BE2C (cell line): Measurements from ENCODE around the gene HTR6.

Experiments
- DNase-seq: peaks from one replicate; pipeline ENCODE4 v3.0.0-alpha.2; 2020
- H3K27me3 ChIP-seq: fragments of 250-450 bp; sonication (Bioruptor Pico); 2 replicates; pipeline ENCODE4 v1.5.1; 2020; ENCODE audit warnings: mild to moderate bottlenecking
- H3K36me3 ChIP-seq: fragments of 250-450 bp; sonication (Bioruptor Pico); 2 replicates; pipeline ENCODE4 v1.5.1; 2020; ENCODE audit warnings: mild to moderate bottlenecking
- H3K4me1 ChIP-seq: fragments of 250-450 bp; sonication (Bioruptor Pico); 2 replicates; pipeline ENCODE4 v1.5.1; 2020
- H3K4me3 ChIP-seq: 2 replicates; pipeline ENCODE4 v1.5.1; 2011; ENCODE audit warnings: low read depth, low read length
- H3K9me3 ChIP-seq: fragments of 250-450 bp; sonication (Bioruptor Pico); 2 replicates; pipeline ENCODE4 v1.5.1; 2020
- TF ChIP-seq, protein P1 (sequence below): IDR thresholded peaks from 2 replicates; pipeline ENCODE4 v1.5.1; 2012; ENCODE audit warnings: mild to moderate bottlenecking, low read depth, low read length

HTR6 gene

DNA sequence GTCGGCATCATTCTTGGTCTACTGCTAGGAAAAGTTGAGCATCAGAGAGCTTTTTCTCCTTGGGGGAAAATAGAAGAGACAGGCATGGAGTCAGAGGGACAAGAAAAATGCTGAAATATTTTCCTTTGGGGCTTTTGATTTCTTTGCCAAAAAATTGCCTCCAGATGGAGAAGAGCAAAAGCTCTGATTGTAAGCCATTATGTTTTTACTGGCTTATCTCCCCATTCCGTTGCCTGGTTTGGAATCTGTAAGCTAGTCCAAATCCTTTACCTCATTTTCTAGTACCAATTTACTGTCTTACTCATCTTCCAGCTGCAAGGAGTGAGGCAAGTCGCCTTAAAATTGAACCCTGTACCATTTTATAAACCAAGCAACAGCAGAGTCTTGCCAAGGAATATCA lies 43.9 kb upstream of the HTR6 start:
- TF ChIP-seq, protein P1, sequence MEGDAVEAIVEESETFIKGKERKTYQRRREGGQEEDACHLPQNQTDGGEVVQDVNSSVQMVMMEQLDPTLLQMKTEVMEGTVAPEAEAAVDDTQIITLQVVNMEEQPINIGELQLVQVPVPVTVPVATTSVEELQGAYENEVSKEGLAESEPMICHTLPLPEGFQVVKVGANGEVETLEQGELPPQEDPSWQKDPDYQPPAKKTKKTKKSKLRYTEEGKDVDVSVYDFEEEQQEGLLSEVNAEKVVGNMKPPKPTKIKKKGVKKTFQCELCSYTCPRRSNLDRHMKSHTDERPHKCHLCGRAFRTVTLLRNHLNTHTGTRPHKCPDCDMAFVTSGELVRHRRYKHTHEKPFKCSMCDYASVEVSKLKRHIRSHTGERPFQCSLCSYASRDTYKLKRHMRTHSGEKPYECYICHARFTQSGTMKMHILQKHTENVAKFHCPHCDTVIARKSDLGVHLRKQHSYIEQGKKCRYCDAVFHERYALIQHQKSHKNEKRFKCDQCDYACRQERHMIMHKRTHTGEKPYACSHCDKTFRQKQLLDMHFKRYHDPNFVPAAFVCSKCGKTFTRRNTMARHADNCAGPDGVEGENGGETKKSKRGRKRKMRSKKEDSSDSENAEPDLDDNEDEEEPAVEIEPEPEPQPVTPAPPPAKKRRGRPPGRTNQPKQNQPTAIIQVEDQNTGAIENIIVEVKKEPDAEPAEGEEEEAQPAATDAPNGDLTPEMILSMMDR: no peak
- H3K27me3 ChIP-seq: no peaks in the 10 kb centered on the region
- no peak overlapping the region for H3K4me3 ChIP-seq
- H3K4me1 ChIP-seq: no peaks in the 10 kb centered on the region
- peaks cover 8% of the 10 kb centered on the region for H3K36me3 ChIP-seq
- H3K9me3 ChIP-seq: no peaks in the 10 kb centered on the region
- no peak for DNase-seq

- Histone ChIP-seq H3K9me3 (no peaks in the 10 kb centered on the region), H3K36me3 (peaks cover 8% of the 10 kb centered on the region), H3K4me1 (no peaks in the 10 kb centered on the region), H3K27me3 (no peaks in the 10 kb centered on the region), H3K4me3 (no peak overlapping the region)
- TF ChIP-seq, protein P1: no peak
- DNase-seq: no peak
These were observed 43.3 kb upstream of the HTR6 start for GRCh38 chr1:19621274-19621950.

- H3K36me3 ChIP-seq: peaks cover 11% of the 10 kb centered on the region
These were observed 42.5 kb upstream of the HTR6 start for GRCh38 chr1:19622204-19622603.

GRCh38 chr1:19623523-19623922 lies 41.2 kb upstream of the HTR6 start:
- Histone ChIP-seq H3K4me1 (no peaks in the 10 kb centered on the region), H3K4me3 (no peak overlapping the region), H3K36me3 (peaks cover 11% of the 10 kb centered on the region), H3K27me3 (no peaks in the 10 kb centered on the region), H3K9me3 (no peaks in the 10 kb centered on the region)
- no peak for DNase-seq
- TF ChIP-seq, protein P1: no peak

More at GRCh38 chr1:19622204-19622603, 42.5 kb upstream of the HTR6 start:
- Histone ChIP-seq H3K27me3 (no peaks in the 10 kb centered on the region), H3K9me3 (no peaks in the 10 kb centered on the region), H3K4me3 (no peak overlapping the region), H3K4me1 (no peaks in the 10 kb centered on the region)
- DNase-seq: no peak
- TF ChIP-seq, protein P1: no peak

- TF ChIP-seq, protein P1: no peak
- Histone ChIP-seq H3K4me3 (no peak overlapping the region), H3K36me3 (peaks cover 11% of the 10 kb centered on the region), H3K27me3 (no peaks in the 10 kb centered on the region), H3K9me3 (no peaks in the 10 kb centered on the region), H3K4me1 (no peaks in the 10 kb centered on the region)
- no peak for DNase-seq
These were observed 39.3 kb upstream of the HTR6 start for GRCh38 chr1:19625291-19625937.

- TF ChIP-seq, protein P1: no peak
- H3K27me3 ChIP-seq: no peaks in the 10 kb centered on the region
- no peak overlapping the region for H3K4me3 ChIP-seq
- no peaks in the 10 kb centered on the region for H3K9me3 ChIP-seq
- no peaks in the 10 kb centered on the region for H3K4me1 ChIP-seq
- DNase-seq: no peak
- peaks cover 7% of the 10 kb centered on the region for H3K36me3 ChIP-seq
These were observed 35.8 kb upstream of the HTR6 start for GRCh38 chr1:19628879-19629278.
